GM10266 (cell line): Measurements from ENCODE around the gene CNGA4.
"Not testable (repeated sequence)": the region's sequence is repeated elsewhere in the genome, so short reads cannot be mapped to it uniquely, and the experiment has no call there.

Experiments
- DNase-seq: peaks from one replicate; pipeline ENCODE4 v3.0.0; 2012; ENCODE audit errors: extremely low spot score
- CTCF ChIP-seq: IDR thresholded peaks from 2 replicates; pipeline ENCODE4 v1.5.1; 2012; ENCODE audit warnings: mild to moderate bottlenecking, low read depth; ENCODE audit not compliant: control insufficient read depth, insufficient read depth; ENCODE audit errors: missing control alignments

Gene CNGA4

GRCh38 chr11:6245536-6245935, 6.6 kb downstream of the CNGA4 start:
- no peak for DNase-seq
- TF ChIP-seq CTCF = no peak

- DNase-seq = no peak
Measured at GRCh38 chr11:6248248-6248647, 9.4 kb downstream of the CNGA4 start.

GRCh38 chr11:6248897-6249296, 10.0 kb downstream of the CNGA4 start:
- DNase-seq = not testable (repeated sequence)

More at GRCh38 chr11:6248248-6248647, 9.4 kb downstream of the CNGA4 start:
- TF ChIP-seq CTCF = no peak

- no peak for DNase-seq
- no peak for TF ChIP-seq CTCF
Measured at GRCh38 chr11:6249770-6250555, 11.1 kb downstream of the CNGA4 start.

GRCh38 chr11:6251120-6251733, 12.3 kb downstream of the CNGA4 start:
- TF ChIP-seq CTCF = peak; percentile 68
- peak; percentile 69 for DNase-seq

- TF ChIP-seq CTCF = no peak
- no peak for DNase-seq
Measured at GRCh38 chr11:6251990-6252473, 13.1 kb downstream of the CNGA4 start.

- DNase-seq = no peak
- no peak for TF ChIP-seq CTCF
Measured at GRCh38 chr11:6253197-6253596, 14.3 kb downstream of the CNGA4 start.
